Stimulated activated CD8-positive, alpha-beta memory T cell treated with anti-CD3 and anti-CD28 coated beads, Interleukin-7, amount 100 ng/mL, for 24 hours (primary cell): ENCODE results near the gene SUSD5.
"Not testable (repeated sequence)": the region's sequence is repeated elsewhere in the genome, so short reads cannot be mapped to it uniquely, and the experiment has no call there.

Experiments used
- DNase-seq: peaks from one replicate; pipeline ENCODE4 v3.0.0-alpha.2; 2020; ENCODE audit warnings: low read depth

The SUSD5 gene

GRCh38 chr3:33194303-33194702, 24.3 kb downstream of the SUSD5 start:
- no peak for DNase-seq

- DNase-seq, result no peak
These were observed 31.3 kb downstream of the SUSD5 start for GRCh38 chr3:33187368-33187634.

- no peak for DNase-seq
These were observed 31.9 kb downstream of the SUSD5 start for GRCh38 chr3:33186524-33187367.

GRCh38 chr3:33184863-33185262, 33.7 kb downstream of the SUSD5 start:
- no peak for DNase-seq

GRCh38 chr3:33181641-33182040, 37.0 kb downstream of the SUSD5 start:
- DNase-seq, result not testable (repeated sequence)

GRCh38 chr3:33181229-33181628, 37.4 kb downstream of the SUSD5 start:
- DNase-seq, result no peak

GRCh38 chr3:33179132-33179531, 39.5 kb downstream of the SUSD5 start:
- DNase-seq, result no peak

- no peak for DNase-seq
These were observed 43.7 kb downstream of the SUSD5 start for GRCh38 chr3:33174711-33175414.

GRCh38 chr3:33174095-33174494, 44.5 kb downstream of the SUSD5 start:
- no peak for DNase-seq

GRCh38 chr3:33173672-33174071, 44.9 kb downstream of the SUSD5 start:
- DNase-seq, result no peak

GRCh38 chr3:33173103-33173502, 45.5 kb downstream of the SUSD5 start:
- no peak for DNase-seq

- no peak for DNase-seq
These were observed 47.0 kb downstream of the SUSD5 start for GRCh38 chr3:33171580-33171979.

- DNase-seq, result no peak
These were observed 48.1 kb downstream of the SUSD5 start for GRCh38 chr3:33170531-33170930.

- DNase-seq, result no peak
These were observed 50.8 kb downstream of the SUSD5 start for GRCh38 chr3:33167716-33168336.

- no peak for DNase-seq
These were observed 51.3 kb downstream of the SUSD5 start for GRCh38 chr3:33167284-33167683.

- no peak for DNase-seq
These were observed 52.5 kb downstream of the SUSD5 start for GRCh38 chr3:33166095-33166494.

- no peak for DNase-seq
These were observed 53.2 kb downstream of the SUSD5 start for GRCh38 chr3:33165372-33165771.

GRCh38 chr3:33162621-33163020, 56.0 kb downstream of the SUSD5 start:
- DNase-seq, result not testable (repeated sequence)

- no peak for DNase-seq
These were observed 58.6 kb downstream of the SUSD5 start for GRCh38 chr3:33159981-33160380.

- no peak for DNase-seq
These were observed 59.4 kb downstream of the SUSD5 start for GRCh38 chr3:33159234-33159633.

GRCh38 chr3:33155301-33155700, 63.3 kb downstream of the SUSD5 start:
- no peak for DNase-seq

- DNase-seq, result no peak
These were observed 64.8 kb downstream of the SUSD5 start for GRCh38 chr3:33153782-33154181.
